Upper lobe of left lung (tissue), 4 donors: ENCODE data around the gene MAGEA9B.
"Not testable (repeated sequence)": the region's sequence is repeated elsewhere in the genome, so short reads cannot be mapped to it uniquely, and the experiment has no call there.

ENCODE experiments used
- EP300 ChIP-seq, 4 donors: sonication (generic); formaldehyde crosslinking; IDR thresholded peaks; one replicate each; pipeline ENCODE4 v1.5.1; 2017; ENCODE audit warnings: antibody characterized with exemption in 4 of 4, control low read depth in 2 of 4
- POLR2A ChIP-seq, 4 donors: fragments of 450-650 bp; IDR thresholded peaks; one replicate each; pipeline ENCODE4 v1.5.1; 2016 to 2017; ENCODE audit warnings: antibody characterized with exemption in 4 of 4, mild to moderate bottlenecking in 2 of 4
- POLR2AphosphoS5 ChIP-seq, 2 donors: sonication (generic); formaldehyde crosslinking; IDR thresholded peaks; one replicate each; pipeline ENCODE4 v1.5.1; 2017; ENCODE audit warnings: antibody characterized with exemption in 2 of 2
- TF ChIP-seq, protein P1 (sequence below), 6 experiments: fragments of 450-650 bp in 4 of 6; fragments of 200-600 bp in 2 of 6; sonication (generic) in 2 of 6; IDR thresholded peaks; one replicate each; pipeline ENCODE4 v1.5.1; 2016 to 2019; ENCODE audit warnings: antibody characterized with exemption in 6 of 6

DNA sequence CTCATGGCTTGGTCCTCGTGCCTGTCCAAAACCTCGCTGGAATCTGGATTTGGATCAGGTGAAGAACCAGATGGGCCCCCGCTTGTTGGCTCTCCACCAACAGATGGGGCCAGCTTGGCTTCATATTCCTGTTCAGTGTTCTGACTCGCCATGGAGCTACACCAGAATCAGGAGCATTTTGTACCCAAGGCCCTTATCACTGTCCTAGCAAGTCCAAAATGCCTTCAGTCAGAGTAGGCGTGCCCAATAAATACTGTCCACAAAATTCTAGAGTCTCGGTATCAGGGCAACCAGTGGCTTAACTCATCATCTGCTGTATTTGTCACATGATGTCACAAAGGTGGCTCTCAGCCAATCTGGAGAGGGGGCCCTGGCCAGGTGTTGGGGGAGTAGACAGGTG is 37.6 kb downstream of the MAGEA9B start, which contains the start of gene HSFX3:
- TF ChIP-seq, protein P1, sequence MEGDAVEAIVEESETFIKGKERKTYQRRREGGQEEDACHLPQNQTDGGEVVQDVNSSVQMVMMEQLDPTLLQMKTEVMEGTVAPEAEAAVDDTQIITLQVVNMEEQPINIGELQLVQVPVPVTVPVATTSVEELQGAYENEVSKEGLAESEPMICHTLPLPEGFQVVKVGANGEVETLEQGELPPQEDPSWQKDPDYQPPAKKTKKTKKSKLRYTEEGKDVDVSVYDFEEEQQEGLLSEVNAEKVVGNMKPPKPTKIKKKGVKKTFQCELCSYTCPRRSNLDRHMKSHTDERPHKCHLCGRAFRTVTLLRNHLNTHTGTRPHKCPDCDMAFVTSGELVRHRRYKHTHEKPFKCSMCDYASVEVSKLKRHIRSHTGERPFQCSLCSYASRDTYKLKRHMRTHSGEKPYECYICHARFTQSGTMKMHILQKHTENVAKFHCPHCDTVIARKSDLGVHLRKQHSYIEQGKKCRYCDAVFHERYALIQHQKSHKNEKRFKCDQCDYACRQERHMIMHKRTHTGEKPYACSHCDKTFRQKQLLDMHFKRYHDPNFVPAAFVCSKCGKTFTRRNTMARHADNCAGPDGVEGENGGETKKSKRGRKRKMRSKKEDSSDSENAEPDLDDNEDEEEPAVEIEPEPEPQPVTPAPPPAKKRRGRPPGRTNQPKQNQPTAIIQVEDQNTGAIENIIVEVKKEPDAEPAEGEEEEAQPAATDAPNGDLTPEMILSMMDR (IDR thresholded peaks at IDR 0.05): not testable (repeated sequence)
- TF ChIP-seq POLR2AphosphoS5, POLR2A, EP300 (IDR thresholded peaks at IDR 0.05): not testable (repeated sequence)
